OCI-LY3 (cell line): ENCODE measurements around the gene JPH3.

Experiments used
- H2AFZ ChIP-seq: fragments of 200-600, 300-600 bp; shearing (Covaris generic); 2 replicates; pipeline ENCODE4 v1.6.0; 2014; ENCODE audit warnings: antibody characterized with exemption, low read depth, low read length
- H3K27ac ChIP-seq: fragments of 200-600, 300-600 bp; sonication (generic); 2 replicates; pipeline ENCODE4 v1.5.1; 2014; ENCODE audit warnings: mild to moderate bottlenecking, low read length, moderate library complexity, mixed read lengths
- H3K27me3 ChIP-seq: fragments of 200-600, 300-600 bp; sonication (generic); 2 replicates; pipeline ENCODE4 v1.6.1; 2014; ENCODE audit warnings: low read depth, low read length, mixed read lengths
- H3K36me3 ChIP-seq: fragments of 200-600, 300-600 bp; sonication (generic); replicated peaks from 2 replicates; pipeline ENCODE3; 2014; ENCODE audit warnings: low read depth, low read length, mixed read lengths
- H3K4me1 ChIP-seq: fragments of 300-600, 200-600 bp; sonication (generic); 2 replicates; pipeline ENCODE4 v1.6.1; 2014; ENCODE audit warnings: low read length, mixed read lengths
- H3K4me2 ChIP-seq: fragments of 200-600, 300-600 bp; sonication (generic); 2 replicates; pipeline ENCODE4 v1.6.1; 2014; ENCODE audit warnings: low read length, mixed read lengths
- H3K4me3 ChIP-seq: fragments of 300-600, 200-600 bp; sonication (generic); 2 replicates; pipeline ENCODE4 v1.5.1; 2014; ENCODE audit warnings: antibody characterized with exemption, mild to moderate bottlenecking, low read length, moderate library complexity
- H3K79me2 ChIP-seq: fragments of 300-600, 200-600 bp; shearing (Covaris generic); 2 replicates; pipeline ENCODE4 v1.6.1; 2014; ENCODE audit warnings: mild to moderate bottlenecking, low read length, mixed read lengths
- H3K9ac ChIP-seq: fragments of 300-600, 200-600 bp; shearing (Covaris generic); 2 replicates; pipeline ENCODE4 v1.6.0; 2014; ENCODE audit warnings: mild to moderate bottlenecking, low read length, moderate library complexity
- H3K9me3 ChIP-seq: fragments of 200-600, 300-600 bp; shearing (Covaris generic); 2 replicates; pipeline ENCODE4 v1.6.1; 2014; ENCODE audit warnings: low read length, mixed read lengths; ENCODE audit not compliant: insufficient read depth
- H4K20me1 ChIP-seq: fragments of 200-600, 300-600 bp; sonication (generic); 2 replicates; pipeline ENCODE4 v1.6.1; 2016; ENCODE audit warnings: low read length, mixed read lengths; ENCODE audit not compliant: insufficient read depth
- EZH2phosphoT487 ChIP-seq: fragments of 200-600 bp; shearing (Covaris generic); IDR thresholded peaks from 2 replicates; pipeline ENCODE4 v1.6.1; 2018; ENCODE audit warnings: antibody characterized with exemption, mixed run types, low read depth
- TF ChIP-seq, protein P1 (sequence below): fragments of 200-600, 300-600 bp; sonication (generic); IDR thresholded peaks from 2 replicates; pipeline ENCODE4 v1.5.1; 2014; ENCODE audit warnings: antibody characterized with exemption, low read length, low read depth

Gene JPH3

DNA sequence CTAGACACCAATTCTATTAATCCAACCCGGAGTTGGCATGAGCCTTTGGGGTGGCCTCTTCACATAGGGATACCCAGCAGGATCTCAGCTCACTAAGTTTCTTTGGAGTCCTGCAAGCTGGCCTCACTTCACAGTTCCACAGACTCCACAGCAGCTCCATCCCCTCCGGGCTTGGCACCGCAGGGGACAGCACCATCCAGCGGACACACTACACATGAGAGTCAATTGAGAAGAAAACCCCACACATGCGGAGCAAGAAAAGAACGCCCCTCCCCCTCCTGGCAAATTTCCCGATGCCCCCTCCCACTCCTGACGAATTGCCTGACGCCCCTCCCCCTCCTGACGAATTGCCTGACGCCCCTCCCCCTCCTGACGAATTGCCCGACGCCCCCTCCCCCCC is 132.3 kb downstream of the JPH3 start:
- TF ChIP-seq, protein P1, sequence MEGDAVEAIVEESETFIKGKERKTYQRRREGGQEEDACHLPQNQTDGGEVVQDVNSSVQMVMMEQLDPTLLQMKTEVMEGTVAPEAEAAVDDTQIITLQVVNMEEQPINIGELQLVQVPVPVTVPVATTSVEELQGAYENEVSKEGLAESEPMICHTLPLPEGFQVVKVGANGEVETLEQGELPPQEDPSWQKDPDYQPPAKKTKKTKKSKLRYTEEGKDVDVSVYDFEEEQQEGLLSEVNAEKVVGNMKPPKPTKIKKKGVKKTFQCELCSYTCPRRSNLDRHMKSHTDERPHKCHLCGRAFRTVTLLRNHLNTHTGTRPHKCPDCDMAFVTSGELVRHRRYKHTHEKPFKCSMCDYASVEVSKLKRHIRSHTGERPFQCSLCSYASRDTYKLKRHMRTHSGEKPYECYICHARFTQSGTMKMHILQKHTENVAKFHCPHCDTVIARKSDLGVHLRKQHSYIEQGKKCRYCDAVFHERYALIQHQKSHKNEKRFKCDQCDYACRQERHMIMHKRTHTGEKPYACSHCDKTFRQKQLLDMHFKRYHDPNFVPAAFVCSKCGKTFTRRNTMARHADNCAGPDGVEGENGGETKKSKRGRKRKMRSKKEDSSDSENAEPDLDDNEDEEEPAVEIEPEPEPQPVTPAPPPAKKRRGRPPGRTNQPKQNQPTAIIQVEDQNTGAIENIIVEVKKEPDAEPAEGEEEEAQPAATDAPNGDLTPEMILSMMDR = no peak
- Histone ChIP-seq H2AFZ (no peak overlapping the region), H3K9me3 (no peaks in the 10 kb centered on the region), H3K27ac (no peak overlapping the region), H3K36me3 (peaks cover 18% of the 10 kb centered on the region), H3K4me1 (no peaks in the 10 kb centered on the region), H3K4me3 (no peak overlapping the region), H4K20me1 (no peaks in the 10 kb centered on the region), H3K9ac (no peak overlapping the region), H3K79me2 (peaks cover 31% of the 10 kb centered on the region), H3K27me3 (no peaks in the 10 kb centered on the region), H3K4me2 (no peak overlapping the region)

DNA sequence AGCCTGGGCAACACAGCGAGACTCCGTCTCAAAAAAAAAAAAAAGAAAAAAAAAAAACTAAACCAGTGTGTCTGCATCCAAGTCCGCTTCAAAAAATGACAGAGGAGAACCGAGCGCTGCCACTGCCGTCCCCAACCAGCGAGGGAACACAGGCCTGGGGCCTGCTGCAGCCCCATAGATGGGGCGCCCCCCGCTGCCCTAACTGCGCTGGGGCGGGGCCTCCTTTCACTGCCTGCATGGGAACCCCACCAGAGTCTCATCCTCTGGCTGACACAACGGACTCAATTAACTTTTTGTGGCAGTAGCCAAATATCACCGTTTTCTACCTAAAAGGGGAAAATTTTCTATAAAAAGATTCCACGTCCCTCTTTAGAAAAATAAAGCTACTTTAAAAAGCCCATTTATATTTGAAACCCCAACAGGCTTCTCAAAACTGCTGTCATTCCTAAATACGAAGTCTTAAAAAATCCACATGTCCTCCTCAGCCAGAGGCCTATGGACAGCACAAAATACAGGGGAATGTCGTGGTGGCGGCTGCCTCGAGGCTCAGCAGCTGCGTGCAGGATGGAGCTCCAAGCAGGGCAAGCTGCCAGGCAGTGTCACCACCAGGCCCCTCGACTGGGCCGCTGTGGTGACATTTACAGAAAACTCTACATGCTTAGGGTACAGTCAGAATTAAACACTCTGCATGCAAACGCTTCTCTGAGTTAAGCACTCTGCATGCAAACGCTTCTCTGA is 133.1 kb downstream of the JPH3 start:
- TF ChIP-seq EZH2phosphoT487 = no peak
- TF ChIP-seq, protein P1 = no peak
- Histone ChIP-seq H3K4me3 (no peak overlapping the region), H3K36me3 (peaks cover 19% of the 10 kb centered on the region), H3K4me2 (no peak overlapping the region), H3K9me3 (no peaks in the 10 kb centered on the region), H4K20me1 (no peaks in the 10 kb centered on the region), H3K79me2 (peaks cover 38% of the 10 kb centered on the region), H3K4me1 (no peaks in the 10 kb centered on the region), H3K9ac (no peak overlapping the region), H3K27me3 (no peaks in the 10 kb centered on the region), H3K27ac (no peak overlapping the region), H2AFZ (no peak overlapping the region)

DNA sequence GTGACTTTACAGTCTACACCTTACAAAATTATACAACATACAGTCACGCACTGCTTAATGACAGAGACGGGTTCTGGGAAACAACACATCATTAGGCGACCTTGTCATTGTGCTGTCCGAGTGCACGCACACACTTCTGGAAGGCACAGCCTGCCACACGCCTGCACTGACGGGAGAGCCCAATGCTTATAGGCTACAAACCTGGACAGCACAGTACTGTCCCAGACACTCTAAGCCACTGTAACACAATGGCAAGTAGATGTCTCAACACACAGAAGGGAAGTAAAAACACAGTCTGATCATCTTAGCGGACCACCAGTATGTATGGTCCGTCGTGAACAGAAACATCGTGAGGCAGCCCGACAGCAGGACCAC is 133.7 kb downstream of the JPH3 start:
- Histone ChIP-seq H3K36me3 (peaks cover 24% of the 10 kb centered on the region), H3K79me2 (peaks cover 44% of the 10 kb centered on the region)

DNA sequence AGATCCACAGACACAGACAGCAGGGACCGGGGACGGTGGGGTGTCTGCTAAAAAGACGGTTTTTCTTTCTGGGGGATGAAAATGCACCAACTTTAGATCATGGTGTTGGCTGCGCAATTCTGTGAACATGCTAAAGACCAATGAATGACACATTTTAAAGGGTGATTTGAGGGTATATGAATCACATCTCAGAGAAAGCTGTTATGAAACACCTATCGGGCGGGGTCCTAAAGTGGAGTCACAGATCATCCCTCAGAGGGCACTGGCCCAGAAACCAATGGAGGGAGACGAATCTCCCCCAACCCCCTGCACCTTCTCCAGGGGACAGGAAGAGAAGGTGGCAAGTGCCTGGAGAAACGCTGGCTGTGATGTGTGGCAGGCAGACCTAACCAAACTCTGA is 137.5 kb downstream of the JPH3 start:
- no peak for TF ChIP-seq EZH2phosphoT487
- TF ChIP-seq, protein P1 = no peak
- no peak overlapping the region for H3K4me3 ChIP-seq
- no peaks in the 10 kb centered on the region for H3K9me3 ChIP-seq
- H4K20me1 ChIP-seq = peaks cover 8% of the 10 kb centered on the region; the same call in 1 of the 2 replicates
- H2AFZ ChIP-seq = no peak overlapping the region
- no peak overlapping the region for H3K4me2 ChIP-seq
- peaks cover 25% of the 10 kb centered on the region for H3K36me3 ChIP-seq
- H3K9ac ChIP-seq = no peak overlapping the region
- H3K27ac ChIP-seq = no peak overlapping the region
- no peaks in the 10 kb centered on the region for H3K27me3 ChIP-seq
- H3K4me1 ChIP-seq = no peaks in the 10 kb centered on the region
- H3K79me2 ChIP-seq = peaks cover 43% of the 10 kb centered on the region

More for the DNA sequence above, 133.7 kb downstream of the JPH3 start:
- Histone ChIP-seq H3K4me3 (no peak overlapping the region), H4K20me1 (no peaks in the 10 kb centered on the region), H3K4me2 (no peak overlapping the region), H3K9me3 (no peaks in the 10 kb centered on the region), H3K27ac (no peak overlapping the region), H3K27me3 (no peaks in the 10 kb centered on the region), H2AFZ (no peak overlapping the region), H3K9ac (no peak overlapping the region), H3K4me1 (no peaks in the 10 kb centered on the region)
- TF ChIP-seq, protein P1 = no peak
- no peak for TF ChIP-seq EZH2phosphoT487
